BJ (cell line): ENCODE data around the gene ALKBH7. TPM values are rescaled to one million over a fixed set of nuclear protein-coding genes. Genes with fewer than 3 reads are reported as not detected.

Experiments used
- CTCF ChIA-PET: fragments of 350-600 bp; formaldehyde crosslinking; extraction: SDS; loops from one replicate; lab custom pipeline; 2021; ENCODE audit warnings: antibody characterized with exemption, inconsistent platforms; lab: Yijun Ruan, JAX
- POLR2A ChIA-PET: fragments of 300-600 bp; sonication (Branson Sonifier 250); formaldehyde crosslinking; extraction: SDS; loops from one replicate; lab custom pipeline; 2021; ENCODE audit warnings: antibody characterized with exemption; lab: Charles Lee
- DNase-seq: peaks from one replicate; pipeline ENCODE4 v3.0.0-alpha.2; 2011; ENCODE audit warnings: low read depth
- H3K27me3 ChIP-seq: 2 replicates; pipeline ENCODE4 v1.6.0; 2011; ENCODE audit warnings: low read length; ENCODE audit not compliant: control insufficient read depth, insufficient read depth
- H3K36me3 ChIP-seq: 2 replicates; pipeline ENCODE4 v1.5.1; 2011; ENCODE audit warnings: low read length; ENCODE audit not compliant: control insufficient read depth, insufficient read depth
- H3K4me3 ChIP-seq: 2 replicates; pipeline ENCODE4 v1.5.1; 2011; ENCODE audit warnings: low read depth, mild to moderate bottlenecking, control low read depth, low read length
- polyA plus RNA-seq: library from polyadenylated mRNA; depleted of rRNA; stranded (reverse); fragments of >200 nt; gene quantifications from 2 replicates; pipeline ENCODE4 v1.2.3, GENCODE V29; 2011
- TF ChIP-seq, protein P1 (sequence below): IDR thresholded peaks from 2 replicates; pipeline ENCODE4 v1.5.1; 2011; ENCODE audit warnings: low read depth, mild to moderate bottlenecking, control low read depth, inconsistent platforms, low read length, moderate library complexity; ENCODE audit not compliant: insufficient read depth

ALKBH7 gene
- polyA plus RNA-seq, 1 experiment = 40.9 TPM

GRCh38 chr19:6413291-6413690, 40.7 kb downstream of the ALKBH7 start:
- H3K4me3 ChIP-seq = no peak overlapping the region
- TF ChIP-seq, protein P1, sequence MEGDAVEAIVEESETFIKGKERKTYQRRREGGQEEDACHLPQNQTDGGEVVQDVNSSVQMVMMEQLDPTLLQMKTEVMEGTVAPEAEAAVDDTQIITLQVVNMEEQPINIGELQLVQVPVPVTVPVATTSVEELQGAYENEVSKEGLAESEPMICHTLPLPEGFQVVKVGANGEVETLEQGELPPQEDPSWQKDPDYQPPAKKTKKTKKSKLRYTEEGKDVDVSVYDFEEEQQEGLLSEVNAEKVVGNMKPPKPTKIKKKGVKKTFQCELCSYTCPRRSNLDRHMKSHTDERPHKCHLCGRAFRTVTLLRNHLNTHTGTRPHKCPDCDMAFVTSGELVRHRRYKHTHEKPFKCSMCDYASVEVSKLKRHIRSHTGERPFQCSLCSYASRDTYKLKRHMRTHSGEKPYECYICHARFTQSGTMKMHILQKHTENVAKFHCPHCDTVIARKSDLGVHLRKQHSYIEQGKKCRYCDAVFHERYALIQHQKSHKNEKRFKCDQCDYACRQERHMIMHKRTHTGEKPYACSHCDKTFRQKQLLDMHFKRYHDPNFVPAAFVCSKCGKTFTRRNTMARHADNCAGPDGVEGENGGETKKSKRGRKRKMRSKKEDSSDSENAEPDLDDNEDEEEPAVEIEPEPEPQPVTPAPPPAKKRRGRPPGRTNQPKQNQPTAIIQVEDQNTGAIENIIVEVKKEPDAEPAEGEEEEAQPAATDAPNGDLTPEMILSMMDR = no peak
- DNase-seq = no peak
- H3K36me3 ChIP-seq = peaks cover 39% of the 10 kb centered on the region
- POLR2A ChIA-PET = no interaction called here
- no peaks in the 10 kb centered on the region for H3K27me3 ChIP-seq
- CTCF ChIA-PET = no interaction called here

GRCh38 chr19:6413721-6414643, 41.4 kb downstream of the ALKBH7 start:
- peaks cover 40% of the 10 kb centered on the region for H3K36me3 ChIP-seq
- H3K27me3 ChIP-seq = no peaks in the 10 kb centered on the region
- no peak overlapping the region for H3K4me3 ChIP-seq
- ChIA-PET CTCF (no interaction called here), POLR2A (no interaction called here)
- TF ChIP-seq, protein P1 = no peak
- no peak for DNase-seq

GRCh38 chr19:6414793-6415590, 42.4 kb downstream of the ALKBH7 start:
- no peak for DNase-seq
- Histone ChIP-seq H3K27me3 (no peaks in the 10 kb centered on the region), H3K36me3 (peaks cover 49% of the 10 kb centered on the region), H3K4me3 (no peak overlapping the region)
- POLR2A ChIA-PET = no interaction called here
- CTCF ChIA-PET = no interaction called here
- TF ChIP-seq, protein P1 = no peak

DNA sequence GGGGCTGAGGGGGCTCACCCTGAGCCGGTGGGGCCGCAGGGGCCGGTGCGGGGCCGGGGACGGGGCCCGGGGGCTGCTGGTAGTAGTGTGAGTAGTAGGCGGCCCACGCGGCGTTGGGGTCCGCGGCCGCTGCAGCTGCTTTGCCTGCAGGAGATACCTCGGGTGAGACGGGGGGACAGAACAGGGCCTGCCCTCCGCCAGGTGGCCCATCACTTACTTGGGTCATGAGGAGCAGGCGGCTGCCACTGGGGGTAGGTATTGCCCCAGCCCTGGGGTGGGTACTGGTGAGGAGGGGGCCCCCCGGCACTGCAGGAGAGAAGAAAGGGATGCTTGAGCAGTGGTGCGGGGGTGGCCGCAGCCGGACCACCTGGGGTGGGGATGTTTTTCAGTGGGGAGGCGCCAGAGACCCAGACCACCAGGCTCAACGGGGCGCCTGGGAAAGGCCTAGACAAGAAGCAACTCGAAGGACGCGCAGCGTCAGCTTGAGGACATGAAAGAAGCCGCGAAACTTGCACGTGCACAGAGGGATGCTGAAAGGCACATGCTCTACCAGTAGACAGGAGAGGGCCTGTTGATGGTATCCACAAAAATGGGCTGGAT, 43.1 kb downstream of the ALKBH7 start:
- no peak for DNase-seq
- ChIA-PET CTCF (no interaction called here), POLR2A (no interaction called here)
- H3K4me3 ChIP-seq = no peak overlapping the region
- peaks cover 55% of the 10 kb centered on the region for H3K36me3 ChIP-seq
- H3K27me3 ChIP-seq = no peaks in the 10 kb centered on the region
- TF ChIP-seq, protein P1 = no peak
